ENCODE data around the gene ALK.

The ALK gene

DNA sequence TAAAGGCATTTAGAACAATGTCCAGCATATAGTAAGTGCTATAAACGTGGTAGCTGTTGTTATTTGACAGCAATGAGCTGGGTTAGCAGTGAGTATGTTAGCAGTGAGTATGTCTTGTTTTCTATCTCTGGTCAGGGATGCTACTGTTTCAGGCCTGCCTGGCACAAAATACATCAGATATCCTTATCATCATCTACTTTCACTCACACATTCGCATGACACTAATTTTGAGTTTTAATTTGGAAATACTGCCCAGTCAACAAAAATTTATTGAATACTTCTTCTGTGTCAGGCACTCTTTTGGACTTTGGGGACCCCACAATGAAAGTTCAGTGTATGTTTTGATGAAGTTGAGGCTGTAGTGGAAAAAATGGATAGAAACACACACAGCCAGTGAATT, 404.6 kb downstream of the ALK start:
- H3K9me3 ChIP-seq (replicated peaks; ENCODE audit: insufficient read depth, low read length), result no peaks in the 10 kb centered on the region
- no peak overlapping the region for H3K4me3 ChIP-seq (ENCODE audit: low read length)
- H3K4me2 ChIP-seq (ENCODE audit: low read depth, low read length), result no peak overlapping the region
- no peaks in the 10 kb centered on the region for H3K4me1 ChIP-seq (ENCODE audit: low read length)
- no peaks in the 10 kb centered on the region for H3K9me2 ChIP-seq (replicated peaks; ENCODE audit: insufficient read depth, low read length)
- no peaks in the 10 kb centered on the region for H3F3A ChIP-seq (ENCODE audit: insufficient read depth, low read length)
- H3K27me3 ChIP-seq (replicated peaks; ENCODE audit: insufficient read depth, low read length), result no peaks in the 10 kb centered on the region
- no peak overlapping the region for H2AFZ ChIP-seq (ENCODE audit: low read length)
- H3K27ac ChIP-seq (ENCODE audit: low read length), result no peak overlapping the region
- TF ChIP-seq EZH2 (optimal IDR thresholded peaks at IDR 0.05; ENCODE audit: low read depth, low read length) (no peak), EZH2phosphoT487 (IDR thresholded peaks at IDR 0.05; ENCODE audit: low read length) (no peak)
- TF ChIP-seq, protein P1, sequence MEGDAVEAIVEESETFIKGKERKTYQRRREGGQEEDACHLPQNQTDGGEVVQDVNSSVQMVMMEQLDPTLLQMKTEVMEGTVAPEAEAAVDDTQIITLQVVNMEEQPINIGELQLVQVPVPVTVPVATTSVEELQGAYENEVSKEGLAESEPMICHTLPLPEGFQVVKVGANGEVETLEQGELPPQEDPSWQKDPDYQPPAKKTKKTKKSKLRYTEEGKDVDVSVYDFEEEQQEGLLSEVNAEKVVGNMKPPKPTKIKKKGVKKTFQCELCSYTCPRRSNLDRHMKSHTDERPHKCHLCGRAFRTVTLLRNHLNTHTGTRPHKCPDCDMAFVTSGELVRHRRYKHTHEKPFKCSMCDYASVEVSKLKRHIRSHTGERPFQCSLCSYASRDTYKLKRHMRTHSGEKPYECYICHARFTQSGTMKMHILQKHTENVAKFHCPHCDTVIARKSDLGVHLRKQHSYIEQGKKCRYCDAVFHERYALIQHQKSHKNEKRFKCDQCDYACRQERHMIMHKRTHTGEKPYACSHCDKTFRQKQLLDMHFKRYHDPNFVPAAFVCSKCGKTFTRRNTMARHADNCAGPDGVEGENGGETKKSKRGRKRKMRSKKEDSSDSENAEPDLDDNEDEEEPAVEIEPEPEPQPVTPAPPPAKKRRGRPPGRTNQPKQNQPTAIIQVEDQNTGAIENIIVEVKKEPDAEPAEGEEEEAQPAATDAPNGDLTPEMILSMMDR (IDR thresholded peaks at IDR 0.05; ENCODE audit: low read length), result no peak
- no peaks in the 10 kb centered on the region for H3K36me3 ChIP-seq (replicated peaks; ENCODE audit: insufficient read depth, low read length)
- H3K9ac ChIP-seq (ENCODE audit: low read length), result no peak overlapping the region
- H4K20me1 ChIP-seq (ENCODE audit: insufficient read depth, low read length), result no peaks in the 10 kb centered on the region
- no peaks in the 10 kb centered on the region for H3K79me2 ChIP-seq (ENCODE audit: low read length)
- DNase-seq, result no peak

DNA sequence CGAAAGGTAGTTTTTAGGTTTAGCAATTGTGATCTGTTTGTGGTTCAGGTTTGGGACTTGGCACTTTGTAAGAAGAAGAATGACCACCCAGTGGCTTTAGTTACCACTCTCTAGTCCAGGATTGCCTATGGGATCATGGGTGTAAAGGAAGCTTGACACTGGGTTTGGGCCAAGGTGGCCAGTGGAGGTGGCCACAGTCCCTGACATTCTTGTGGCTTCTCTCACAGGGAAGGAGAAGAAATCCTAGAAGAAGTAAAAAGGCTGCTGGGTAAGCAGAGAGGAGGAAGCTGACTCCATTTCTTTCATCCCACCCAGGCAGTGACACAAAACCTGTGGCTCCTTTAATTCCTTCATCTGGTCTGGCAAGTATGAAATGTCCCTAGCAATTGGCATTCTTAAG, 411.5 kb downstream of the ALK start:
- H3K9me3 ChIP-seq (replicated peaks; ENCODE audit: insufficient read depth, low read length), result no peaks in the 10 kb centered on the region
- H3K36me3 ChIP-seq (replicated peaks; ENCODE audit: insufficient read depth, low read length), result no peaks in the 10 kb centered on the region
- no peaks in the 10 kb centered on the region for H3F3A ChIP-seq (ENCODE audit: insufficient read depth, low read length)
- TF ChIP-seq, protein P1 (IDR thresholded peaks at IDR 0.05; ENCODE audit: low read length), result no peak
- TF ChIP-seq EZH2phosphoT487 (IDR thresholded peaks at IDR 0.05; ENCODE audit: low read length), result no peak
- no peak for TF ChIP-seq EZH2 (optimal IDR thresholded peaks at IDR 0.05; ENCODE audit: low read depth, low read length)
- no peak overlapping the region for H3K27ac ChIP-seq (ENCODE audit: low read length)
- no peak overlapping the region for H3K4me2 ChIP-seq (ENCODE audit: low read depth, low read length)
- no peak for DNase-seq
- no peak overlapping the region for H2AFZ ChIP-seq (ENCODE audit: low read length)
- no peak overlapping the region for H3K4me3 ChIP-seq (ENCODE audit: low read length)
- H3K79me2 ChIP-seq (ENCODE audit: low read length), result no peaks in the 10 kb centered on the region
- H3K9me2 ChIP-seq (replicated peaks; ENCODE audit: insufficient read depth, low read length), result no peaks in the 10 kb centered on the region
- no peaks in the 10 kb centered on the region for H3K27me3 ChIP-seq (replicated peaks; ENCODE audit: insufficient read depth, low read length)
- no peak overlapping the region for H3K9ac ChIP-seq (ENCODE audit: low read length)
- H4K20me1 ChIP-seq (ENCODE audit: insufficient read depth, low read length), result no peaks in the 10 kb centered on the region
- H3K4me1 ChIP-seq (ENCODE audit: low read length), result no peaks in the 10 kb centered on the region

DNA sequence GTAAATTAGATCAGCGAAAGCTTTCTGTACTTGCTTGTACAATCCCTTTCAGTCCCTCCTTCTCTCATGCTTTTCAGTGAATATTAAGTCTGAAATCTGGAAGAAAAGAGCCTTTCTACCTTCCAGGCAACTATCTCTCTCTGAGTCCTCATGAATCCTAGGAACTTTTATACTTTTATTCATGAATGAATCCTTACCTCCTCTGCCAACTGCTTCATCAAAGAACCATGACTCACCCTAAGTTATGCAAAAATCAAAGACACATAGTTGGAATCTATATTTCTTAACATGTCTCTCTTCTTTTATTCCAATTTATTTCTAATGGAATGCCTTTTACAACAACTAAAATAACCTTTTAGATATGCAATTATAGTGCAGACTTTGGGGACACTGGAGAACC, 412.0 kb downstream of the ALK start:
- Histone ChIP-seq H3K27ac (ENCODE audit: low read length) (no peak overlapping the region), H3K9me2 (replicated peaks; ENCODE audit: insufficient read depth, low read length) (no peaks in the 10 kb centered on the region), H3K79me2 (ENCODE audit: low read length) (no peaks in the 10 kb centered on the region), H3K9ac (ENCODE audit: low read length) (no peak overlapping the region), H3K4me1 (ENCODE audit: low read length) (no peaks in the 10 kb centered on the region), H2AFZ (ENCODE audit: low read length) (no peak overlapping the region), H3K9me3 (replicated peaks; ENCODE audit: insufficient read depth, low read length) (no peaks in the 10 kb centered on the region), H4K20me1 (ENCODE audit: insufficient read depth, low read length) (no peaks in the 10 kb centered on the region), H3K4me2 (ENCODE audit: low read depth, low read length) (no peak overlapping the region), H3K4me3 (ENCODE audit: low read length) (no peak overlapping the region), H3K27me3 (replicated peaks; ENCODE audit: insufficient read depth, low read length) (no peaks in the 10 kb centered on the region), H3K36me3 (replicated peaks; ENCODE audit: insufficient read depth, low read length) (no peaks in the 10 kb centered on the region), H3F3A (ENCODE audit: insufficient read depth, low read length) (no peaks in the 10 kb centered on the region)
- TF ChIP-seq EZH2phosphoT487 (IDR thresholded peaks at IDR 0.05; ENCODE audit: low read length) (no peak), EZH2 (optimal IDR thresholded peaks at IDR 0.05; ENCODE audit: low read depth, low read length) (no peak)
- TF ChIP-seq, protein P1 (IDR thresholded peaks at IDR 0.05; ENCODE audit: low read length), result no peak
- DNase-seq, result no peak
